K562 (cell line): Measurements from ENCODE around the gene GNAZ. TPM values are rescaled to one million over a fixed set of nuclear protein-coding genes. Genes with fewer than 3 reads are reported as not detected.

Source experiments
- DPF2 ChIP-seq: fragments of 450-650 bp; IDR thresholded peaks from 2 replicates; pipeline ENCODE4 v1.6.1; 2016
- JUN ChIP-seq, 2 experiments: sonication (generic) in 1 of 2; formaldehyde crosslinking in 1 of 2; IDR thresholded peaks; 2 replicates each; pipeline versions ENCODE4 v1.6.1 to v1.8.0; 2012 to 2022; ENCODE audit warnings: borderline replicate concordance in 2 of 2, mild to moderate bottlenecking in 2 of 2, improper control_type of control experiment in 1 of 2, low read depth in 1 of 2, low read length in 1 of 2, missing genetic modification reagents in 1 of 2
- NFIX ChIP-seq: fragments of 250-450 bp; sonication (Bioruptor Pico); IDR thresholded peaks from 2 replicates; pipeline ENCODE4 v1.4.0; 2020; ENCODE audit warnings: low read depth, mild to moderate bottlenecking, moderate library complexity
- NFXL1 ChIP-seq: fragments of 450-650 bp; formaldehyde crosslinking; IDR thresholded peaks from 2 replicates; pipeline ENCODE4 v1.4.0; 2021; ENCODE audit warnings: mild to moderate bottlenecking
- NONO ChIP-seq, 2 experiments: fragments of 200-400 bp in 1 of 2; fragments of 450-650 bp in 1 of 2; formaldehyde crosslinking in 1 of 2; IDR thresholded peaks; 2 replicates each; pipeline ENCODE4 v1.6.1; 2017; ENCODE audit warnings: low read depth in 2 of 2, mild to moderate bottlenecking in 2 of 2, moderate library complexity in 2 of 2, low read length in 1 of 2
- polyA plus RNA-seq, 8 experiments: library from polyadenylated mRNA; depleted of rRNA in 4 of 8; stranded (reverse) in 5 of 8; unstranded in 3 of 8; fragments of >200 nt; fragmentation: Nextera tagmentation in 2 of 8; fragmentation: Illumina TruSeq in 1 of 8; extraction: Ambion mirVana in 2 of 8; extraction: Trizol in 1 of 8; gene quantifications; 2 replicates each; pipeline versions ENCODE4 v1.2.1 to v1.2.3, GENCODE V29; 2011 to 2014; ENCODE audit warnings: inconsistent platforms in 1 of 8, missing spikeins in 1 of 8
- total RNA-seq, 7 experiments: library from RNA; depleted of rRNA in 6 of 7; stranded (reverse); fragments of >200 nt in 6 of 7; fragmentation: Illumina TruSeq in 2 of 7; extraction: Trizol in 2 of 7; gene quantifications; 2 replicates each; pipeline versions ENCODE4 v1.2.1 to v1.2.3, GENCODE V29; 2011 to 2021; ENCODE audit warnings: low replicate concordance in 1 of 7
- TF ChIP-seq, protein P1 (sequence below): fragments of 450-650 bp; conservative IDR thresholded peaks from 2 replicates; pipeline ENCODE4 v1.6.1; 2016; ENCODE audit warnings: missing genetic modification characterization, low read depth, mild to moderate bottlenecking, control low read depth, missing compliant biosample characterization
- TF ChIP-seq, protein P2 (sequence below), 2 experiments: IDR thresholded peaks in 1 of 2; conservative IDR thresholded peaks in 1 of 2; 2 replicates each; pipeline ENCODE4 v1.6.1; 2016; ENCODE audit warnings: low read depth in 2 of 2, mild to moderate bottlenecking in 1 of 2, missing compliant biosample characterization in 1 of 2, missing genetic modification characterization in 1 of 2, moderate library complexity in 1 of 2

GNAZ gene
- total and polyA plus RNA-seq, 9 of the 15 experiments (the other 6 are each of a cell fraction or from before 2014, with no cell fraction given): 0.04 to 0.22 (median 0.13) TPM; not detected in 3

DNA sequence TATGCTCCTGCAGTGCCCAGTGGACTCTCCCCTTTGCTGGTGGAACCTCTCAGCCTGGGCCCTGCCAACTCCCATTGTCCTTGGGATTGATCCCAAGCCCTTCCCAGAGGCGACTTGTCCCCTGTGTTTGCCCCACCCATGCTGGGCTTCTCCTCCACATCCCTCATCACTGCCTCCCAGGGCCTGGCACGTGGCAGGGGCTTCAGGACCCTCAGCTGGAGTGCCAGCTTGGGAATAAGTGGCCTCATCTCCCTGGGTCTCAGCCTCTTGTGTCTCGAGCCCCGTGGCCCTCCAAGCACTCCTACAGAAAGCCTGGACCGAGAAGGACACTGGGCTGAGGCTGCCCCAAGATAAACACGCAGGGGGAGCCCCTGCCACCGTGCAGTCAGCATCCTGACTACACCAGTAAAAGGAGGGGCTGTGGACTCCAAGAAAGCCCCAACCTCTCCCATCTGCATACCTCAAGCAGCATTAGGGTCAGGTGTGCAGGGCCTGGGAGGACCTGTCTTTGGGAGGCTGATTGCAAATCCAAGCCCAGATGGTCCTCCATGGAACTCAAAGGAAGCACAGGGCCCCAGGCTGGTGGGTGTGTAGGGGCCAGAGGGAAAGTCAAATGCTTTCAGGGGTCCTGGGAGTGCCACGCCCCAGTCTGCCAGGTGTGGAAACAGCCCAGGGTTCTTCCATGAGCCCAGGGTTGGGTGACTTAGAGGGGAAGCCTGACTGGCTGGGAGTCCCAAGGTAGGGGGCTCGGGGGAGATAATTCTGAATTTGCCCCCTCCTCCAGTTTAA lies 9.5 kb upstream of the GNAZ start (continued):
- TF ChIP-seq NFIX (CRISPR knock-in tag): no peak
- TF ChIP-seq DPF2: no peak
- peak; percentile 12; the same call in 1 of the 2 replicates for TF ChIP-seq JUN (IDR thresholded peaks at IDR 0.05; ENCODE audit: borderline replicate concordance, low read depth, low read length)
- TF ChIP-seq JUN (CRISPR knock-in tag; IDR thresholded peaks at IDR 0.05; ENCODE audit: borderline replicate concordance): no peak
- TF ChIP-seq, protein P1, sequence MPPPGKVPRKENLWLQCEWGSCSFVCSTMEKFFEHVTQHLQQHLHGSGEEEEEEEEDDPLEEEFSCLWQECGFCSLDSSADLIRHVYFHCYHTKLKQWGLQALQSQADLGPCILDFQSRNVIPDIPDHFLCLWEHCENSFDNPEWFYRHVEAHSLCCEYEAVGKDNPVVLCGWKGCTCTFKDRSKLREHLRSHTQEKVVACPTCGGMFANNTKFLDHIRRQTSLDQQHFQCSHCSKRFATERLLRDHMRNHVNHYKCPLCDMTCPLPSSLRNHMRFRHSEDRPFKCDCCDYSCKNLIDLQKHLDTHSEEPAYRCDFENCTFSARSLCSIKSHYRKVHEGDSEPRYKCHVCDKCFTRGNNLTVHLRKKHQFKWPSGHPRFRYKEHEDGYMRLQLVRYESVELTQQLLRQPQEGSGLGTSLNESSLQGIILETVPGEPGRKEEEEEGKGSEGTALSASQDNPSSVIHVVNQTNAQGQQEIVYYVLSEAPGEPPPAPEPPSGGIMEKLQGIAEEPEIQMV (tag): no peak
- TF ChIP-seq NONO (IDR thresholded peaks at IDR 0.05; ENCODE audit: low read depth in 2 of 2, low read length in 1 of 2): no peak
- TF ChIP-seq, protein P2, sequence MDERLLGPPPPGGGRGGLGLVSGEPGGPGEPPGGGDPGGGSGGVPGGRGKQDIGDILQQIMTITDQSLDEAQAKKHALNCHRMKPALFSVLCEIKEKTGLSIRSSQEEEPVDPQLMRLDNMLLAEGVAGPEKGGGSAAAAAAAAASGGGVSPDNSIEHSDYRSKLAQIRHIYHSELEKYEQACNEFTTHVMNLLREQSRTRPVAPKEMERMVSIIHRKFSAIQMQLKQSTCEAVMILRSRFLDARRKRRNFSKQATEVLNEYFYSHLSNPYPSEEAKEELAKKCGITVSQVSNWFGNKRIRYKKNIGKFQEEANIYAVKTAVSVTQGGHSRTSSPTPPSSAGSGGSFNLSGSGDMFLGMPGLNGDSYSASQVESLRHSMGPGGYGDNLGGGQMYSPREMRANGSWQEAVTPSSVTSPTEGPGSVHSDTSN (CRISPR knock-in tag; IDR thresholded peaks at IDR 0.05; ENCODE audit: low read depth): 0 out of 2 replicates have a peak, but pooled peaks have one; percentile 6
- TF ChIP-seq, protein P2 (tag; conservative IDR thresholded peaks at IDR 0.05; ENCODE audit: low read depth): no peak
- TF ChIP-seq NFXL1: no peak
